MM.1S (cell line): ENCODE data around the gene ROR2.

Experiments
- DNase-seq: peaks from one replicate; pipeline ENCODE4 v3.0.0-alpha.2; 2015
- H2AFZ ChIP-seq: fragments of 300-600 bp; sonication (generic); 2 replicates; pipeline ENCODE4 v1.6.0; 2016; ENCODE audit warnings: antibody characterized with exemption, low read length
- H3F3A ChIP-seq: fragments of 300-600 bp; sonication (generic); 2 replicates; pipeline ENCODE4 v1.6.1; 2016; ENCODE audit warnings: mild to moderate bottlenecking, antibody characterized with exemption, low read length, moderate library complexity, mixed read lengths; ENCODE audit not compliant: insufficient read depth
- H3K27ac ChIP-seq: fragments of 300-600 bp; sonication (generic); 2 replicates; pipeline ENCODE4 v1.5.1; 2016; ENCODE audit warnings: mild to moderate bottlenecking, low read length
- H3K27me3 ChIP-seq: fragments of 300-600 bp; sonication (generic); replicated peaks from 2 replicates; pipeline ENCODE4 v1.6.0; 2016; ENCODE audit warnings: low read length; ENCODE audit not compliant: insufficient read depth
- H3K36me3 ChIP-seq: fragments of 300-600 bp; sonication (generic); replicated peaks from 2 replicates; pipeline ENCODE4 v1.6.1; 2016; ENCODE audit warnings: mild to moderate bottlenecking, low read length, mixed read lengths; ENCODE audit not compliant: insufficient read depth
- H3K4me1 ChIP-seq: fragments of 300-600 bp; sonication (generic); 2 replicates; pipeline ENCODE4 v1.6.1; 2016; ENCODE audit warnings: low read length, mixed read lengths
- H3K4me2 ChIP-seq: fragments of 300-600 bp; sonication (generic); 2 replicates; pipeline ENCODE4 v1.6.0; 2016; ENCODE audit warnings: low read depth, low read length
- H3K4me3 ChIP-seq: fragments of 300-600 bp; sonication (generic); 2 replicates; pipeline ENCODE4 v1.5.1; 2016; ENCODE audit warnings: low read length, mixed read lengths
- H3K79me2 ChIP-seq: fragments of 300-600 bp; sonication (generic); 2 replicates; pipeline ENCODE4 v1.6.1; 2016; ENCODE audit warnings: mixed run types, low read length, mixed read lengths
- H3K9ac ChIP-seq: fragments of 300-600 bp; sonication (generic); 2 replicates; pipeline ENCODE4 v1.6.1; 2016; ENCODE audit warnings: low read length, mixed read lengths
- H3K9me2 ChIP-seq: fragments of 300-600 bp; sonication (generic); replicated peaks from 2 replicates; pipeline ENCODE4 v1.6.1; 2016; ENCODE audit warnings: mild to moderate bottlenecking, low read length, mixed read lengths; ENCODE audit not compliant: insufficient read depth
- H3K9me3 ChIP-seq: fragments of 300-600 bp; sonication (generic); replicated peaks from 2 replicates; pipeline ENCODE4 v1.6.1; 2016; ENCODE audit warnings: mild to moderate bottlenecking, low read length, mixed read lengths; ENCODE audit not compliant: insufficient read depth
- H4K20me1 ChIP-seq: fragments of 300-600 bp; sonication (generic); 2 replicates; pipeline ENCODE4 v1.6.1; 2016; ENCODE audit warnings: mild to moderate bottlenecking, low read length, moderate library complexity, mixed read lengths; ENCODE audit not compliant: insufficient read depth
- CTCF ChIP-seq: fragments of 300-600 bp; sonication (generic); IDR thresholded peaks from 2 replicates; pipeline ENCODE4 v1.5.1; 2016; ENCODE audit warnings: antibody characterized with exemption, low read length, mixed read lengths
- EZH2 ChIP-seq: fragments of 300-600 bp; sonication (generic); optimal IDR thresholded peaks from 2 replicates; pipeline ENCODE3; 2017; ENCODE audit warnings: low read depth, mild to moderate bottlenecking, antibody characterized with exemption, low read length, mixed read lengths
- EZH2phosphoT487 ChIP-seq: fragments of 300-600 bp; sonication (generic); IDR thresholded peaks from 2 replicates; pipeline ENCODE4 v1.6.1; 2018; ENCODE audit warnings: antibody characterized with exemption, low read length

The ROR2 gene

GRCh38 chr9:91659529-91660495, 290.2 kb downstream of the ROR2 start:
- Histone ChIP-seq H3K4me3 (no peak overlapping the region), H3K27me3 (no peaks in the 10 kb centered on the region), H3K4me2 (no peak overlapping the region), H2AFZ (no peak overlapping the region), H3K36me3 (no peaks in the 10 kb centered on the region), H3F3A (no peaks in the 10 kb centered on the region), H3K9me3 (no peaks in the 10 kb centered on the region), H4K20me1 (no peaks in the 10 kb centered on the region), H3K27ac (no peak overlapping the region), H3K79me2 (no peaks in the 10 kb centered on the region), H3K4me1 (no peaks in the 10 kb centered on the region), H3K9ac (no peak overlapping the region), H3K9me2 (no peaks in the 10 kb centered on the region)
- no peak for DNase-seq
- TF ChIP-seq CTCF = 0 out of 2 replicates have a peak, but pooled peaks have one; percentile 9
- TF ChIP-seq EZH2phosphoT487 = no peak

- H3K4me1 ChIP-seq = no peaks in the 10 kb centered on the region
- no peaks in the 10 kb centered on the region for H3K36me3 ChIP-seq
- no peaks in the 10 kb centered on the region for H3F3A ChIP-seq
- no peak overlapping the region for H3K27ac ChIP-seq
- TF ChIP-seq CTCF (no peak), EZH2 (no peak), EZH2phosphoT487 (no peak)
- H3K9me2 ChIP-seq = no peaks in the 10 kb centered on the region
- no peaks in the 10 kb centered on the region for H3K79me2 ChIP-seq
- no peaks in the 10 kb centered on the region for H3K9me3 ChIP-seq
- DNase-seq = no peak
- H3K4me2 ChIP-seq = no peak overlapping the region
- no peaks in the 10 kb centered on the region for H3K27me3 ChIP-seq
- no peak overlapping the region for H3K9ac ChIP-seq
- no peak overlapping the region for H3K4me3 ChIP-seq
- no peak overlapping the region for H2AFZ ChIP-seq
- H4K20me1 ChIP-seq = no peaks in the 10 kb centered on the region
Measured at GRCh38 chr9:91658513-91659105, 291.4 kb downstream of the ROR2 start.

- Histone ChIP-seq H3K4me2 (no peak overlapping the region), H3K79me2 (no peaks in the 10 kb centered on the region), H3F3A (no peaks in the 10 kb centered on the region), H3K36me3 (no peaks in the 10 kb centered on the region), H3K4me1 (no peaks in the 10 kb centered on the region), H3K4me3 (no peak overlapping the region), H3K27ac (no peak overlapping the region), H3K27me3 (no peaks in the 10 kb centered on the region), H3K9me3 (no peaks in the 10 kb centered on the region), H3K9ac (no peak overlapping the region), H4K20me1 (no peaks in the 10 kb centered on the region), H2AFZ (no peak overlapping the region), H3K9me2 (no peaks in the 10 kb centered on the region)
- TF ChIP-seq EZH2phosphoT487 (no peak), EZH2 (no peak), CTCF (no peak)
- no peak for DNase-seq
Measured at GRCh38 chr9:91657501-91657900, 292.5 kb downstream of the ROR2 start.
